Suprapubic skin (tissue), 4 donors: ENCODE data around the gene ATP2A3. TPM values are rescaled to one million over a fixed set of nuclear protein-coding genes. Genes with fewer than 3 reads are reported as not detected.
"Not testable (repeated sequence)": the region's sequence is repeated elsewhere in the genome, so short reads cannot be mapped to it uniquely, and the experiment has no call there.

Source experiments
- DNase-seq, 2 donors: peaks; one replicate each; pipeline ENCODE4 v3.0.0-alpha.2; 2019; ENCODE audit warnings: low spot score in 2 of 2
- H3K27ac ChIP-seq: fragments of 200-600 bp; sonication (generic); one replicate; pipeline ENCODE4 v1.5.1; 2019
- H3K27me3 ChIP-seq: fragments of 200-600 bp; sonication (generic); one replicate; pipeline ENCODE4 v1.5.1; 2019
- H3K36me3 ChIP-seq: fragments of 200-600 bp; sonication (generic); one replicate; pipeline ENCODE4 v1.5.1; 2019
- H3K4me1 ChIP-seq: fragments of 200-600 bp; sonication (generic); one replicate; pipeline ENCODE4 v1.5.1; 2019
- H3K4me3 ChIP-seq: fragments of 200-600 bp; sonication (generic); one replicate; pipeline ENCODE4 v1.5.1; 2019; ENCODE audit warnings: mild to moderate bottlenecking
- H3K9me3 ChIP-seq: fragments of 200-600 bp; sonication (generic); one replicate; pipeline ENCODE4 v1.5.1; 2019
- CTCF ChIP-seq, 2 donors: fragments of 200-600 bp in 1 of 2; fragments of 450-650 bp in 1 of 2; sonication (generic) in 1 of 2; IDR thresholded peaks; one replicate each; pipeline ENCODE4 v1.5.1; 2016 to 2019; ENCODE audit warnings: antibody characterized with exemption in 2 of 2, mild to moderate bottlenecking in 1 of 2, moderate library complexity in 1 of 2
- EP300 ChIP-seq: sonication (generic); formaldehyde crosslinking; IDR thresholded peaks from one replicate; pipeline ENCODE4 v1.6.1; 2017; ENCODE audit warnings: antibody characterized with exemption
- POLR2A ChIP-seq, 2 donors: fragments of 450-650 bp; IDR thresholded peaks; one replicate each; pipeline ENCODE4 v1.6.1; 2017; ENCODE audit warnings: antibody characterized with exemption in 2 of 2, mild to moderate bottlenecking in 2 of 2, moderate library complexity in 2 of 2
- POLR2AphosphoS5 ChIP-seq, 3 donors: sonication (generic); formaldehyde crosslinking; IDR thresholded peaks; one replicate each; pipeline ENCODE4 v1.6.1; 2017; ENCODE audit warnings: antibody characterized with exemption in 3 of 3
- WGBS: methylation state at CpG from one replicate; pipeline ENCODE4 v1.1.5; 2018; 5-methylcytosine and 5-hydroxymethylcytosine counted together
- total RNA-seq, 4 donors: library from RNA; depleted of rRNA; stranded (reverse); fragments of >200 nt; gene quantifications; one replicate each; pipeline ENCODE4 v1.1.0, GENCODE V29; 2016

ATP2A3 gene
- total RNA-seq, 4 donors from 2014 or later, result 22.4 to 61.7 (median 34.7) TPM

GRCh38 chr17:3954086-3954485 lies 10.2 kb downstream of the ATP2A3 start:
- Histone ChIP-seq H3K27me3 (no peaks in the 10 kb centered on the region), H3K4me3 (no peak overlapping the region), H3K27ac (no peak overlapping the region), H3K4me1 (no peaks in the 10 kb centered on the region), H3K36me3 (no peaks in the 10 kb centered on the region), H3K9me3 (no peaks in the 10 kb centered on the region)
- DNase-seq, result no peak
- TF ChIP-seq CTCF (IDR thresholded peaks at IDR 0.05) (no peak), POLR2AphosphoS5 (IDR thresholded peaks at IDR 0.05) (no peak), POLR2A (IDR thresholded peaks at IDR 0.05) (no peak), EP300 (no peak)
- WGBS, result 94% methylated on average over 5 of the region's 10 CpGs

- no peaks in the 10 kb centered on the region for H3K27me3 ChIP-seq
- WGBS, result 74% methylated on average over 4 of the region's 14 CpGs
- no peak overlapping the region for H3K27ac ChIP-seq
- H3K4me3 ChIP-seq, result no peak overlapping the region
- H3K36me3 ChIP-seq, result no peaks in the 10 kb centered on the region
- no peak for DNase-seq
- H3K4me1 ChIP-seq, result no peaks in the 10 kb centered on the region
- no peaks in the 10 kb centered on the region for H3K9me3 ChIP-seq
- TF ChIP-seq EP300 (no peak), POLR2AphosphoS5 (IDR thresholded peaks at IDR 0.05) (no peak), POLR2A (IDR thresholded peaks at IDR 0.05) (no peak)
These were observed 10.7 kb downstream of the ATP2A3 start for GRCh38 chr17:3953542-3953941.

GRCh38 chr17:3952186-3952585 lies 12.1 kb downstream of the ATP2A3 start:
- no peak for DNase-seq
- no peaks in the 10 kb centered on the region for H3K36me3 ChIP-seq

GRCh38 chr17:3951420-3951819 lies 12.8 kb downstream of the ATP2A3 start:
- no peaks in the 10 kb centered on the region for H3K36me3 ChIP-seq
- H3K27ac ChIP-seq, result no peak overlapping the region
- no peaks in the 10 kb centered on the region for H3K9me3 ChIP-seq
- TF ChIP-seq EP300 (no peak), CTCF (IDR thresholded peaks at IDR 0.05) (no peak), POLR2AphosphoS5 (IDR thresholded peaks at IDR 0.05) (no peak), POLR2A (IDR thresholded peaks at IDR 0.05) (no peak)
- no peaks in the 10 kb centered on the region for H3K27me3 ChIP-seq
- no peak overlapping the region for H3K4me3 ChIP-seq
- 92% methylated on average over 5 of the region's 16 CpGs for WGBS
- H3K4me1 ChIP-seq, result no peaks in the 10 kb centered on the region
- DNase-seq, result no peak

More at GRCh38 chr17:3952186-3952585, 12.1 kb downstream of the ATP2A3 start:
- Histone ChIP-seq H3K4me3 (no peak overlapping the region), H3K27me3 (no peaks in the 10 kb centered on the region), H3K9me3 (no peaks in the 10 kb centered on the region), H3K27ac (no peak overlapping the region), H3K4me1 (no peaks in the 10 kb centered on the region)
- WGBS, result 95% methylated on average over 13 of the region's 14 CpGs
- TF ChIP-seq POLR2AphosphoS5 (IDR thresholded peaks at IDR 0.05), result no peak

- DNase-seq, result no peak
- Histone ChIP-seq H3K27me3 (no peaks in the 10 kb centered on the region), H3K4me1 (no peaks in the 10 kb centered on the region), H3K27ac (no peak overlapping the region), H3K9me3 (no peaks in the 10 kb centered on the region), H3K4me3 (no peak overlapping the region), H3K36me3 (no peaks in the 10 kb centered on the region)
- 92% methylated on average over 17 of the region's 17 CpGs for WGBS
- TF ChIP-seq POLR2AphosphoS5 (IDR thresholded peaks at IDR 0.05) (no peak), POLR2A (IDR thresholded peaks at IDR 0.05) (no peak)
These were observed 13.2 kb downstream of the ATP2A3 start for GRCh38 chr17:3951003-3951402.

- Histone ChIP-seq H3K4me1 (no peaks in the 10 kb centered on the region), H3K36me3 (no peaks in the 10 kb centered on the region), H3K9me3 (no peaks in the 10 kb centered on the region), H3K4me3 (no peak overlapping the region), H3K27ac (no peak overlapping the region), H3K27me3 (no peaks in the 10 kb centered on the region)
- DNase-seq, result no peak
- WGBS, result 90% methylated on average over 8 of the region's 12 CpGs
- no peak for TF ChIP-seq POLR2A (IDR thresholded peaks at IDR 0.05)
- no peak for TF ChIP-seq EP300
- no peak for TF ChIP-seq CTCF (IDR thresholded peaks at IDR 0.05)
- no peak for TF ChIP-seq POLR2AphosphoS5 (IDR thresholded peaks at IDR 0.05)
These were observed 13.7 kb downstream of the ATP2A3 start for GRCh38 chr17:3950584-3950983.

- 94% methylated on average over 3 of the region's 3 CpGs for WGBS
- no peak for TF ChIP-seq EP300
- no peak for TF ChIP-seq POLR2AphosphoS5 (IDR thresholded peaks at IDR 0.05)
- no peak for TF ChIP-seq CTCF (IDR thresholded peaks at IDR 0.05)
- TF ChIP-seq POLR2A (IDR thresholded peaks at IDR 0.05), result no peak
- H3K27me3 ChIP-seq, result no peaks in the 10 kb centered on the region
- H3K27ac ChIP-seq, result no peak overlapping the region
- peaks cover 1% of the 10 kb centered on the region for H3K4me1 ChIP-seq
- no peaks in the 10 kb centered on the region for H3K9me3 ChIP-seq
- no peak overlapping the region for H3K4me3 ChIP-seq
- DNase-seq, result no peak
- H3K36me3 ChIP-seq, result no peaks in the 10 kb centered on the region
These were observed 14.8 kb downstream of the ATP2A3 start for GRCh38 chr17:3949418-3949817.

GRCh38 chr17:3948551-3948950 lies 15.7 kb downstream of the ATP2A3 start:
- not testable (repeated sequence) for H3K36me3 ChIP-seq, DNase-seq, H3K4me1 ChIP-seq, H3K9me3 ChIP-seq, H3K27ac ChIP-seq, H3K27me3 ChIP-seq, H3K4me3 ChIP-seq
- 95% methylated on average over 3 of the region's 3 CpGs for WGBS
